Endothelial cell of umbilical vein (primary cell): Measurements from ENCODE around the gene WSB2. TPM values are rescaled to one million over a fixed set of nuclear protein-coding genes. Genes with fewer than 3 reads are reported as not detected.

ENCODE experiments used
- BruUV-seq: library from RNA; stranded (reverse); fragments of 400-500 nt; replicated peaks from 2 replicates; lab custom pipeline; 2021; lab: Mats Ljungman, UMichigan
- CTCF ChIA-PET: fragments of 300-600, 350-600 bp; sonication (Branson Sonifier 250); formaldehyde crosslinking; loops from one replicate; lab custom pipeline; 2021; ENCODE audit warnings: antibody characterized with exemption, inconsistent platforms; lab: Charles Lee
- POLR2A ChIA-PET: fragments of 300-600, 350-600 bp; sonication (Branson Sonifier 250); formaldehyde crosslinking; loops from one replicate; lab custom pipeline; 2021; ENCODE audit warnings: antibody characterized with exemption, inconsistent platforms; lab: Charles Lee
- DNase-seq: peaks from one replicate; pipeline ENCODE4 v3.0.0-alpha.2; 2011; ENCODE audit warnings: low read depth, low spot score
- FAIRE-seq: peaks from 2 replicates; lab custom pipeline; 2011; peaks lifted over from hg19 to GRCh38; lab: Jason Lieb, UNC
- H2AFZ ChIP-seq: 2 replicates; pipeline ENCODE4 v1.6.0; 2012; ENCODE audit warnings: low read depth, low read length, control low read depth, inconsistent platforms
- H3K27ac ChIP-seq: 2 replicates; pipeline ENCODE4 v1.5.1; 2011; ENCODE audit warnings: low read depth, mild to moderate bottlenecking, control low read depth, low read length, moderate library complexity; ENCODE audit not compliant: insufficient read depth
- H3K27me3 ChIP-seq, 2 experiments: 2 replicates each; pipeline versions ENCODE4 v1.6.0 to v1.6.1; 2011; ENCODE audit warnings: low read length in 2 of 2, mixed read lengths in 1 of 2; ENCODE audit not compliant: control insufficient read depth in 2 of 2, insufficient read depth in 2 of 2
- H3K36me3 ChIP-seq, 2 experiments: 2 replicates in 1 of 2; 3 replicates in 1 of 2; pipeline ENCODE4 v1.5.1; 2011; ENCODE audit warnings: low read length in 2 of 2, mild to moderate bottlenecking in 1 of 2, moderate library complexity in 1 of 2; ENCODE audit not compliant: control insufficient read depth in 2 of 2, insufficient read depth in 2 of 2; ENCODE audit errors: extremely low read depth in 1 of 2
- H3K4me1 ChIP-seq: 3 replicates; pipeline ENCODE4 v1.5.1; 2011; ENCODE audit warnings: mild to moderate bottlenecking, low read length; ENCODE audit not compliant: control insufficient read depth, insufficient read depth; ENCODE audit errors: extremely low read depth
- H3K4me2 ChIP-seq: 2 replicates; pipeline ENCODE4 v1.6.1; 2011; ENCODE audit warnings: low read length, control low read depth, mixed read lengths; ENCODE audit not compliant: insufficient read depth
- H3K4me3 ChIP-seq, 3 experiments: fragments of 200-600 bp in 1 of 3; sonication (generic), shearing (Covaris generic) in 1 of 3; replicated peaks in 1 of 3; 2 replicates each; pipeline ENCODE4 v1.5.1; 2011 to 2016; ENCODE audit warnings: control low read depth in 3 of 3, low read length in 3 of 3, mild to moderate bottlenecking in 2 of 3, inconsistent platforms in 1 of 3, low read depth in 1 of 3, moderate library complexity in 1 of 3; ENCODE audit not compliant: insufficient read depth in 1 of 3
- H3K79me2 ChIP-seq: 2 replicates; pipeline ENCODE4 v1.6.0; 2012; ENCODE audit warnings: low read length, inconsistent platforms; ENCODE audit not compliant: control insufficient read depth, insufficient read depth
- H3K9ac ChIP-seq: replicated peaks from 2 replicates; pipeline ENCODE3; 2011; ENCODE audit warnings: low read length, control low read depth; ENCODE audit not compliant: insufficient read depth; ENCODE audit errors: extremely low read depth
- H3K9me1 ChIP-seq: replicated peaks from 3 replicates; pipeline ENCODE4 v1.6.0; 2011; ENCODE audit warnings: mild to moderate bottlenecking, low read length; ENCODE audit not compliant: control insufficient read depth, insufficient read depth; ENCODE audit errors: extremely low read depth
- H3K9me3 ChIP-seq: replicated peaks from 2 replicates; pipeline ENCODE4 v1.5.1; 2012; ENCODE audit warnings: low read length, inconsistent platforms; ENCODE audit not compliant: control insufficient read depth, insufficient read depth
- H4K20me1 ChIP-seq: replicated peaks from 2 replicates; pipeline ENCODE3; 2011; ENCODE audit warnings: mild to moderate bottlenecking, low read length; ENCODE audit not compliant: control insufficient read depth, insufficient read depth; ENCODE audit errors: extremely low read depth
- EZH2 ChIP-seq: IDR thresholded peaks from 2 replicates; pipeline ENCODE4 v1.6.1; 2012; ENCODE audit warnings: borderline replicate concordance, low read depth, mild to moderate bottlenecking, moderate library complexity, low read length, inconsistent platforms; ENCODE audit not compliant: severe bottlenecking
- FOS ChIP-seq: IDR thresholded peaks from 2 replicates; pipeline ENCODE4 v1.6.1; 2011; ENCODE audit warnings: mild to moderate bottlenecking, low read length, moderate library complexity, borderline replicate concordance; ENCODE audit not compliant: insufficient read depth
- GATA2 ChIP-seq: IDR thresholded peaks from 2 replicates; pipeline ENCODE4 v1.7.0; 2011; ENCODE audit warnings: low read depth, mild to moderate bottlenecking, moderate library complexity, mixed read lengths, low read length; ENCODE audit not compliant: insufficient read length, insufficient read depth
- JUN ChIP-seq: IDR thresholded peaks from 2 replicates; pipeline ENCODE4 v1.6.1; 2011; ENCODE audit warnings: borderline replicate concordance, low read depth; ENCODE audit not compliant: insufficient read length, insufficient read depth
- MYC ChIP-seq: IDR thresholded peaks from one replicate; pipeline ENCODE4 v1.6.1; 2011; ENCODE audit warnings: mild to moderate bottlenecking, low read depth, low read length
- POLR2A ChIP-seq: IDR thresholded peaks from 2 replicates; pipeline ENCODE4 v1.6.1; 2012; ENCODE audit warnings: low read depth, mild to moderate bottlenecking, control low read depth, low read length
- POLR2AphosphoS5 ChIP-seq: IDR thresholded peaks from 2 replicates; pipeline ENCODE4 v1.6.1; 2012; ENCODE audit warnings: low read depth, mild to moderate bottlenecking, control low read depth, low read length, moderate library complexity; ENCODE audit not compliant: insufficient read depth
- dilution Hi-C: fragments of 300-500 bp; cut with MboI; formaldehyde crosslinking; loops from one replicate; pipeline ENCODE4 v1.15.0; 2019; ENCODE audit warnings: low sequenced_read_pairs; ENCODE audit not compliant: extremely low pct_ligation_motif_present
- intact Hi-C: fragments of 100-400 bp; cut with micrococcal nuclease; formaldehyde crosslinking; loops from one replicate; pipeline ENCODE4 v1.10.0; 2022
- polyA plus RNA-seq, 4 experiments: library from polyadenylated mRNA; depleted of rRNA in 3 of 4; stranded (reverse) in 3 of 4; unstranded in 1 of 4; fragments of >200 nt; gene quantifications; 2 replicates each; pipeline versions ENCODE4 v1.2.1 to v1.2.3, GENCODE V29; 2011 to 2012; ENCODE audit warnings: missing spikeins in 1 of 4
- total RNA-seq: library from RNA; stranded (reverse); gene quantifications from 2 replicates; pipeline ENCODE4 v1.2.3, GENCODE V29; 2021
- TF ChIP-seq, protein P1 (sequence below): IDR thresholded peaks from 2 replicates; pipeline ENCODE4 v1.6.1; 2011; ENCODE audit not compliant: insufficient read depth, insufficient read length
- TF ChIP-seq, protein P2 (sequence below), 2 donors: IDR thresholded peaks; 1 replicate in 1 of 2; 2 replicates in 1 of 2; pipeline ENCODE4 v1.5.1; 2011; ENCODE audit warnings: low read length in 2 of 2, mild to moderate bottlenecking in 2 of 2, moderate library complexity in 2 of 2, control low read depth in 1 of 2, inconsistent platforms in 1 of 2, low read depth in 1 of 2; ENCODE audit not compliant: insufficient read depth in 1 of 2; ENCODE audit errors: extremely low read depth in 1 of 2

The WSB2 gene
- total and polyA plus RNA-seq, 2 donors (not counting 3 experiments of a cell fraction or from before 2014, with no cell fraction given): 73.6 to 107 TPM

DNA sequence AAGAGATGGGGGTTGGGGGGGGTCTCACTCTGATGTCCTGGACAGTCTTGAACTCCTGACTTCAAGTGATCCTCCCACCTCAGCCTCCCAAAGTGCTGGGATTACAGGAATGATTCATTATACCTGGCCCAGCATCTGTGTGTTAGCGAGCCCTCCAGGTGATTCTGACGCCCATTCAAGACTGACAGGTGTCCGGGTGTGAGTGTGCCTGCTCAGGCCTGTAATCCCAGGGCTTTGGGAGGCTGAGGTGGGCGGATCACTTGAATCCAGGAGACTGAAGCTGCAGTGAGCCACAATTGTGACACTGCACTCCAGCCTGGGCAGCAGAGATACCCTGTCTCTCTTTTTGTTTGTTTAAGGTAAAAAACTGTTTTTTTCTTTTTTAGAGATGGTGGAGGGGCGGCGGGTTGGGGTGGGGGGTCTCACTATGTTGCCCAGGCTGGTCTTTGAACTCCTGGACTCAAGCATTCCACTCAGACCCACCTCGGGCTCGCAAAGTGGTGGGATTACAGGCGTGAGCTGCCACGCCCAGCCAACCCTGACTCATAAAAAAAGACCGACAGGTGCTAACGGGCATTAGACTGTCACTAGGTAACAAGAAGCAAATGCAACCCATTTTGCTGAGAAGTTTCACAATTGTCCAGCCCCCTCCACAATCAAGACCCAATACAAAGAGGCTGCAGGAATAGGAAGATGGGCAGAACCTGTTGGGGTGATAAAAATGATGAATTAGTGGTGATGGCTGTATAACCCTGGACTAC is 38.1 kb upstream of the WSB2 start:
- ChIA-PET CTCF (no interaction called here), POLR2A (no interaction called here)
- Histone ChIP-seq H3K27me3 (no peaks in the 10 kb centered on the region), H3K36me3 (no peaks in the 10 kb centered on the region), H3K9ac (no peak overlapping the region), H3K4me1 (peaks cover 7% of the 10 kb centered on the region), H3K9me3 (no peaks in the 10 kb centered on the region), H3K4me3 (no peak overlapping the region), H3K9me1 (no peaks in the 10 kb centered on the region), H3K4me2 (no peak overlapping the region), H3K79me2 (no peaks in the 10 kb centered on the region), H4K20me1 (no peaks in the 10 kb centered on the region), H3K27ac (no peak overlapping the region), H2AFZ (no peak overlapping the region)
- TF ChIP-seq, protein P1, sequence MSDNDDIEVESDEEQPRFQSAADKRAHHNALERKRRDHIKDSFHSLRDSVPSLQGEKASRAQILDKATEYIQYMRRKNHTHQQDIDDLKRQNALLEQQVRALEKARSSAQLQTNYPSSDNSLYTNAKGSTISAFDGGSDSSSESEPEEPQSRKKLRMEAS: no peak
- TF ChIP-seq, protein P2, sequence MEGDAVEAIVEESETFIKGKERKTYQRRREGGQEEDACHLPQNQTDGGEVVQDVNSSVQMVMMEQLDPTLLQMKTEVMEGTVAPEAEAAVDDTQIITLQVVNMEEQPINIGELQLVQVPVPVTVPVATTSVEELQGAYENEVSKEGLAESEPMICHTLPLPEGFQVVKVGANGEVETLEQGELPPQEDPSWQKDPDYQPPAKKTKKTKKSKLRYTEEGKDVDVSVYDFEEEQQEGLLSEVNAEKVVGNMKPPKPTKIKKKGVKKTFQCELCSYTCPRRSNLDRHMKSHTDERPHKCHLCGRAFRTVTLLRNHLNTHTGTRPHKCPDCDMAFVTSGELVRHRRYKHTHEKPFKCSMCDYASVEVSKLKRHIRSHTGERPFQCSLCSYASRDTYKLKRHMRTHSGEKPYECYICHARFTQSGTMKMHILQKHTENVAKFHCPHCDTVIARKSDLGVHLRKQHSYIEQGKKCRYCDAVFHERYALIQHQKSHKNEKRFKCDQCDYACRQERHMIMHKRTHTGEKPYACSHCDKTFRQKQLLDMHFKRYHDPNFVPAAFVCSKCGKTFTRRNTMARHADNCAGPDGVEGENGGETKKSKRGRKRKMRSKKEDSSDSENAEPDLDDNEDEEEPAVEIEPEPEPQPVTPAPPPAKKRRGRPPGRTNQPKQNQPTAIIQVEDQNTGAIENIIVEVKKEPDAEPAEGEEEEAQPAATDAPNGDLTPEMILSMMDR (IDR thresholded peaks at IDR 0.05; ENCODE audit: extremely low read depth in 1 of 2, insufficient read depth in 1 of 2, low read depth in 1 of 2, low read length in 2 of 2): no peak
- TF ChIP-seq POLR2AphosphoS5: no peak
- TF ChIP-seq EZH2: no peak
- TF ChIP-seq FOS: no peak
- TF ChIP-seq POLR2A: no peak
- TF ChIP-seq MYC: no peak
- TF ChIP-seq JUN: no peak
- TF ChIP-seq GATA2: no peak
- intact Hi-C loops (no loop called here), dilution Hi-C loops (no loop called here)
- DNase-seq (no peak), FAIRE-seq (no peak)
- BruUV-seq: no TSS peak
